Measurements from ENCODE around the gene CEP95. TPM values are rescaled to one million over a fixed set of nuclear protein-coding genes. Genes with fewer than 3 reads are reported as not detected.
A peak's percentile ranks its signal among the peaks of the same experiment; 100 is the strongest.
"Not testable (repeated sequence)": the region's sequence is repeated elsewhere in the genome, so short reads cannot be mapped to it uniquely, and the experiment has no call there.

The CEP95 gene
- polyA plus RNA-seq, 1 donor from 2014 or later, result 15.4 TPM

- Mint-ChIP-seq H3K4me1 (peaks cover 0 to 2% (median 0%) of the 10 kb centered on the region in 3 donors), H3K27ac (no peak overlapping the region), H3K36me3 (peaks cover 6% of the 10 kb centered on the region), H3K27me3 (no peaks in the 10 kb centered on the region), H3K9me3 (no peaks in the 10 kb centered on the region), H3K4me3 (no peak overlapping the region)
Measured at GRCh38 chr17:64551461-64551860, 44.7 kb downstream of the CEP95 start.

- peaks cover 6% of the 10 kb centered on the region for H3K36me3 Mint-ChIP-seq
- no peaks in the 10 kb centered on the region for H3K9me3 Mint-ChIP-seq
- H3K4me1 Mint-ChIP-seq, result peaks cover 0 to 2% (median 0%) of the 10 kb centered on the region in 3 donors
- H3K27ac Mint-ChIP-seq, result no peak overlapping the region
- no peaks in the 10 kb centered on the region for H3K27me3 Mint-ChIP-seq
- no peak overlapping the region for H3K4me3 Mint-ChIP-seq
Measured at GRCh38 chr17:64554028-64554637, 47.4 kb downstream of the CEP95 start.

- no peak overlapping the region for H3K4me3 Mint-ChIP-seq
- peaks cover 6% of the 10 kb centered on the region for H3K36me3 Mint-ChIP-seq
- H3K27ac Mint-ChIP-seq, result no peak overlapping the region
- peaks cover 0 to 2% (median 0%) of the 10 kb centered on the region in 3 donors for H3K4me1 Mint-ChIP-seq
- H3K9me3 Mint-ChIP-seq, result no peaks in the 10 kb centered on the region
- H3K27me3 Mint-ChIP-seq, result no peaks in the 10 kb centered on the region
Measured at GRCh38 chr17:64555281-64555680, 48.5 kb downstream of the CEP95 start.

- Mint-ChIP-seq H3K27ac (peak overlapping the region in 1 of 3 donors; percentile 55), H3K4me3 (no peak overlapping the region), H3K27me3 (no peaks in the 10 kb centered on the region), H3K36me3 (peaks cover 12% of the 10 kb centered on the region), H3K9me3 (no peaks in the 10 kb centered on the region), H3K4me1 (no peaks in the 10 kb centered on the region)
Measured at GRCh38 chr17:64564098-64564497, 57.3 kb downstream of the CEP95 start.

GRCh38 chr17:64565563-64565962, 58.8 kb downstream of the CEP95 start:
- H3K4me3 Mint-ChIP-seq, result no peak overlapping the region
- H3K27me3 Mint-ChIP-seq, result no peaks in the 10 kb centered on the region
- peaks cover 12% of the 10 kb centered on the region for H3K36me3 Mint-ChIP-seq
- H3K4me1 Mint-ChIP-seq, result no peaks in the 10 kb centered on the region
- no peaks in the 10 kb centered on the region for H3K9me3 Mint-ChIP-seq
- no peak overlapping the region for H3K27ac Mint-ChIP-seq

- Mint-ChIP-seq H3K36me3 (peaks cover 3% of the 10 kb centered on the region), H3K27me3 (no peaks in the 10 kb centered on the region), H3K4me1 (no peaks in the 10 kb centered on the region), H3K27ac (no peak overlapping the region), H3K4me3 (no peak overlapping the region), H3K9me3 (no peaks in the 10 kb centered on the region)
Measured at GRCh38 chr17:64571746-64572145, 65.0 kb downstream of the CEP95 start.

GRCh38 chr17:64572682-64573154, 65.9 kb downstream of the CEP95 start:
- H3K27me3 Mint-ChIP-seq, result no peaks in the 10 kb centered on the region
- H3K9me3 Mint-ChIP-seq, result no peaks in the 10 kb centered on the region
- no peaks in the 10 kb centered on the region for H3K4me1 Mint-ChIP-seq
- H3K27ac Mint-ChIP-seq, result peak overlapping the region in 1 of 3 donors; percentile 71
- H3K4me3 Mint-ChIP-seq, result no peak overlapping the region
- peaks cover 5% of the 10 kb centered on the region for H3K36me3 Mint-ChIP-seq

- no peak overlapping the region for H3K27ac Mint-ChIP-seq
- H3K9me3 Mint-ChIP-seq, result no peaks in the 10 kb centered on the region
- H3K27me3 Mint-ChIP-seq, result no peaks in the 10 kb centered on the region
- H3K4me3 Mint-ChIP-seq, result no peak overlapping the region
- no peaks in the 10 kb centered on the region for H3K4me1 Mint-ChIP-seq
- peaks cover 5% of the 10 kb centered on the region for H3K36me3 Mint-ChIP-seq
Measured at GRCh38 chr17:64573214-64573613, 66.4 kb downstream of the CEP95 start.

- peaks cover 5% of the 10 kb centered on the region for H3K36me3 Mint-ChIP-seq
- H3K4me1 Mint-ChIP-seq, result no peaks in the 10 kb centered on the region
- no peaks in the 10 kb centered on the region for H3K9me3 Mint-ChIP-seq
- H3K27me3 Mint-ChIP-seq, result no peaks in the 10 kb centered on the region
- no peak overlapping the region for H3K4me3 Mint-ChIP-seq
- H3K27ac Mint-ChIP-seq, result no peak overlapping the region
Measured at GRCh38 chr17:64574646-64575045, 67.9 kb downstream of the CEP95 start.

GRCh38 chr17:64575431-64575830, 68.7 kb downstream of the CEP95 start:
- Mint-ChIP-seq H3K27ac (peak overlapping the region in 1 of 3 donors; percentile 53), H3K4me1 (no peaks in the 10 kb centered on the region), H3K4me3 (no peak overlapping the region), H3K36me3 (peaks cover 5% of the 10 kb centered on the region), H3K9me3 (no peaks in the 10 kb centered on the region), H3K27me3 (no peaks in the 10 kb centered on the region)

- not testable (repeated sequence) for H3K27me3 Mint-ChIP-seq, H3K9me3 Mint-ChIP-seq, H3K27ac Mint-ChIP-seq, H3K4me1 Mint-ChIP-seq
- Mint-ChIP-seq H3K36me3 (peaks cover 14% of the 10 kb centered on the region), H3K4me3 (peak overlapping the region in 1 of 4 donors; percentile 52)
Measured at GRCh38 chr17:64577025-64577424, 70.2 kb downstream of the CEP95 start.

GRCh38 chr17:64579917-64580316, 73.1 kb downstream of the CEP95 start:
- peaks cover 19% of the 10 kb centered on the region for H3K36me3 Mint-ChIP-seq
- H3K4me1 Mint-ChIP-seq, result peaks cover 0 to 2% (median 0%) of the 10 kb centered on the region in 3 donors
- no peak overlapping the region for H3K27ac Mint-ChIP-seq
- no peaks in the 10 kb centered on the region for H3K9me3 Mint-ChIP-seq
- no peak overlapping the region for H3K4me3 Mint-ChIP-seq
- no peaks in the 10 kb centered on the region for H3K27me3 Mint-ChIP-seq

GRCh38 chr17:64580384-64581315, 73.9 kb downstream of the CEP95 start:
- peaks cover 19% of the 10 kb centered on the region for H3K36me3 Mint-ChIP-seq
- peak overlapping the region in 1 of 3 donors; percentile 41 for H3K27ac Mint-ChIP-seq
- no peak overlapping the region for H3K4me3 Mint-ChIP-seq
- no peaks in the 10 kb centered on the region for H3K27me3 Mint-ChIP-seq
- peaks cover 0 to 2% (median 0%) of the 10 kb centered on the region in 3 donors for H3K4me1 Mint-ChIP-seq
- H3K9me3 Mint-ChIP-seq, result no peaks in the 10 kb centered on the region

GRCh38 chr17:64583038-64583437, 76.3 kb downstream of the CEP95 start:
- H3K27ac Mint-ChIP-seq, result no peak overlapping the region
- peaks cover 15% of the 10 kb centered on the region for H3K36me3 Mint-ChIP-seq
- H3K4me1 Mint-ChIP-seq, result peaks cover 0 to 2% (median 0%) of the 10 kb centered on the region in 3 donors
- no peaks in the 10 kb centered on the region for H3K9me3 Mint-ChIP-seq
- no peaks in the 10 kb centered on the region for H3K27me3 Mint-ChIP-seq
- H3K4me3 Mint-ChIP-seq, result no peak overlapping the region

- Mint-ChIP-seq H3K4me1 (peaks cover 0 to 2% (median 0%) of the 10 kb centered on the region in 3 donors), H3K9me3 (no peaks in the 10 kb centered on the region), H3K4me3 (no peak overlapping the region), H3K36me3 (peaks cover 15% of the 10 kb centered on the region), H3K27ac (no peak overlapping the region), H3K27me3 (no peaks in the 10 kb centered on the region)
Measured at GRCh38 chr17:64585146-64585545, 78.4 kb downstream of the CEP95 start.
